OCI-LY1 (cell line): ENCODE measurements around the gene C14orf180.

Experiments
- H2AFZ ChIP-seq: fragments of 200-600 bp; sonication (generic), shearing (Covaris generic); 2 replicates; pipeline ENCODE4 v1.6.0; 2014; ENCODE audit warnings: antibody characterized with exemption, mild to moderate bottlenecking, low read length
- H3F3A ChIP-seq: fragments of 200-600 bp; sonication (generic), shearing (Covaris generic); 2 replicates; pipeline ENCODE4 v1.6.0; 2014; ENCODE audit warnings: mild to moderate bottlenecking, antibody characterized with exemption, low read length, moderate library complexity; ENCODE audit not compliant: insufficient read depth
- H3K27ac ChIP-seq: fragments of 200-600 bp; sonication (generic); 2 replicates; pipeline ENCODE4 v1.5.1; 2014; ENCODE audit warnings: low read length, mixed run types, mild to moderate bottlenecking, low read depth; ENCODE audit not compliant: poor library complexity, severe bottlenecking
- H3K27me3 ChIP-seq: fragments of 200-600 bp; sonication (generic); 2 replicates; pipeline ENCODE4 v1.6.0; 2014; ENCODE audit warnings: antibody characterized with exemption, mild to moderate bottlenecking, low read length, moderate library complexity; ENCODE audit not compliant: insufficient read depth
- H3K36me3 ChIP-seq: fragments of 200-600 bp; sonication (generic); 2 replicates; pipeline ENCODE4 v1.6.1; 2014; ENCODE audit warnings: mild to moderate bottlenecking, antibody characterized with exemption, low read length, moderate library complexity, mixed read lengths; ENCODE audit not compliant: insufficient read depth
- H3K4me1 ChIP-seq: fragments of 200-600 bp; sonication (generic); 2 replicates; pipeline ENCODE4 v1.5.1; 2014; ENCODE audit warnings: mild to moderate bottlenecking, low read length, moderate library complexity; ENCODE audit not compliant: insufficient read depth, severe bottlenecking
- H3K4me2 ChIP-seq: fragments of 200-600 bp; sonication (generic), shearing (Covaris generic); 2 replicates; pipeline ENCODE4 v1.6.1; 2014; ENCODE audit warnings: low read length
- H3K4me3 ChIP-seq: fragments of 200-600 bp; sonication (generic); 2 replicates; pipeline ENCODE4 v1.5.1; 2014; ENCODE audit warnings: low read length, low read depth, mild to moderate bottlenecking, mixed read lengths; ENCODE audit not compliant: poor library complexity, severe bottlenecking
- H3K79me2 ChIP-seq: fragments of 200-600 bp; shearing (Covaris generic); 2 replicates; pipeline ENCODE4 v1.6.1; 2016; ENCODE audit warnings: mixed run types, low read length, mixed read lengths; ENCODE audit not compliant: insufficient read depth
- H3K9ac ChIP-seq: fragments of 200-600 bp; sonication (generic), shearing (Covaris generic); 2 replicates; pipeline ENCODE4 v1.6.1; 2014; ENCODE audit warnings: mild to moderate bottlenecking, low read length, mixed read lengths
- H3K9me2 ChIP-seq: fragments of 200-600 bp; sonication (generic), shearing (Covaris generic); 2 replicates; pipeline ENCODE4 v1.6.1; 2014; ENCODE audit warnings: low read depth, mild to moderate bottlenecking, low read length, mixed read lengths
- H3K9me3 ChIP-seq: fragments of 200-600 bp; shearing (Covaris generic); 2 replicates; pipeline ENCODE4 v1.6.1; 2014; ENCODE audit warnings: low read length, mixed read lengths
- H4K20me1 ChIP-seq: fragments of 200-600 bp; sonication (generic), shearing (Covaris generic); 2 replicates; pipeline ENCODE4 v1.6.0; 2016; ENCODE audit warnings: mild to moderate bottlenecking, low read length; ENCODE audit not compliant: insufficient read depth
- CTCF ChIP-seq: fragments of 200-600 bp; sonication (generic), shearing (Covaris generic); IDR thresholded peaks from 2 replicates; pipeline ENCODE4 v1.5.1; 2017; ENCODE audit warnings: mild to moderate bottlenecking, antibody characterized with exemption, low read length, moderate library complexity, mixed read lengths
- EZH2 ChIP-seq: fragments of 200-600 bp; sonication (generic), shearing (Covaris generic); IDR thresholded peaks from 2 replicates; pipeline ENCODE4 v1.8.0; 2017; ENCODE audit warnings: borderline replicate concordance, mixed run types, mild to moderate bottlenecking, antibody characterized with exemption, low read length, moderate library complexity, mixed read lengths

C14orf180 gene

GRCh38 chr14:104633276-104634137, 53.9 kb downstream of the C14orf180 start:
- no peak overlapping the region for H3K9ac ChIP-seq
- no peak overlapping the region for H3K27ac ChIP-seq
- no peaks in the 10 kb centered on the region for H3K36me3 ChIP-seq
- H3K4me1 ChIP-seq = no peaks in the 10 kb centered on the region
- H3K79me2 ChIP-seq = no peaks in the 10 kb centered on the region
- H2AFZ ChIP-seq = no peak overlapping the region
- no peak for TF ChIP-seq EZH2
- no peak for TF ChIP-seq CTCF
- no peaks in the 10 kb centered on the region for H4K20me1 ChIP-seq
- no peaks in the 10 kb centered on the region for H3K9me2 ChIP-seq
- no peak overlapping the region for H3K4me2 ChIP-seq
- H3F3A ChIP-seq = no peaks in the 10 kb centered on the region
- H3K9me3 ChIP-seq = peaks cover 6% of the 10 kb centered on the region
- H3K27me3 ChIP-seq = peaks cover 13% of the 10 kb centered on the region; the same call in 1 of the 2 replicates
- H3K4me3 ChIP-seq = no peak overlapping the region

DNA sequence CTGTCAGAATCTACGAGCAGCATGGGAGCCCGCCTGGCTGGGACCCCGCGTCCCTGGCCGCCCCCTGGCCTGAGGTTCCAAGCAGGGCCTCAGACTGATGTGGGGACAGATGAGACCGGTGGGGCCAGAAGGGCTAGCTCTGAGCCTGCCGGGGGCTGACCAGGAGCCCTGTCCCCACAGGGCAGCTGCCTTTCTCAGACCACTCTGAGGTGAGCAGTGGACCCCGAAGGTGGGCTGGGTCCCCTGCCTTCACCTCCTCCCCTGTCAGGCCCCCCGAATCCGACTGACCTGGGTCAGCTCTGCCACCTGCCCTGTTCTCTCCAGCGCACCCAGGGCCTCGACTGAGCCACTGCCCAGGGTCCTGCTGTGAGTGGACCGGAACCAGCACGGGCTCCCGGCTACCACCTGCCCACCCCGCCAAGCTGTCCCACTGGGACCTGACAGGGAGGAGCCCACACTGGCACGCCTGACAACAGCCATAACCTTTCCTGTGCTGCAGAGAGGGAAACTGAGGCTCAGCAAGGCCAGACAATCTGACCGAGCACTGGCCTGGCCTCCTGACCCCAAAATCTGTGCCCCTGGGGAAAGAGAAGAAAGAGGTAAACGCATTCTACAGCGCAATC, 54.7 kb downstream of the C14orf180 start:
- Histone ChIP-seq H3F3A (no peaks in the 10 kb centered on the region), H4K20me1 (no peaks in the 10 kb centered on the region), H3K4me1 (no peaks in the 10 kb centered on the region), H3K9me2 (no peaks in the 10 kb centered on the region), H3K9me3 (peaks cover 4% of the 10 kb centered on the region), H3K4me3 (no peak overlapping the region), H3K9ac (no peak overlapping the region), H3K79me2 (no peaks in the 10 kb centered on the region), H2AFZ (no peak overlapping the region), H3K4me2 (no peak overlapping the region), H3K27ac (no peak overlapping the region), H3K36me3 (no peaks in the 10 kb centered on the region), H3K27me3 (peaks cover 19% of the 10 kb centered on the region)
- no peak for TF ChIP-seq EZH2
- TF ChIP-seq CTCF = no peak

GRCh38 chr14:104634886-104635570, 55.5 kb downstream of the C14orf180 start:
- Histone ChIP-seq H4K20me1 (no peaks in the 10 kb centered on the region), H3K4me1 (no peaks in the 10 kb centered on the region), H3K27me3 (peaks cover 21% of the 10 kb centered on the region), H3F3A (no peaks in the 10 kb centered on the region), H3K9me3 (no peaks in the 10 kb centered on the region; the same call in 1 of the 2 replicates), H3K36me3 (no peaks in the 10 kb centered on the region), H2AFZ (no peak overlapping the region), H3K9ac (no peak overlapping the region), H3K79me2 (no peaks in the 10 kb centered on the region), H3K27ac (no peak overlapping the region), H3K4me3 (no peak overlapping the region), H3K4me2 (no peak overlapping the region), H3K9me2 (no peaks in the 10 kb centered on the region)
- no peak for TF ChIP-seq EZH2
- TF ChIP-seq CTCF = no peak
